ENCODE measurements around the gene FAM53A. TPM values are rescaled to one million over a fixed set of nuclear protein-coding genes. Genes with fewer than 3 reads are reported as not detected.
"Not testable (repeated sequence)": the region's sequence is repeated elsewhere in the genome, so short reads cannot be mapped to it uniquely, and the experiment has no call there.

Gene FAM53A
- total RNA-seq, 1 donor from 2014 or later = 3.3 TPM

DNA sequence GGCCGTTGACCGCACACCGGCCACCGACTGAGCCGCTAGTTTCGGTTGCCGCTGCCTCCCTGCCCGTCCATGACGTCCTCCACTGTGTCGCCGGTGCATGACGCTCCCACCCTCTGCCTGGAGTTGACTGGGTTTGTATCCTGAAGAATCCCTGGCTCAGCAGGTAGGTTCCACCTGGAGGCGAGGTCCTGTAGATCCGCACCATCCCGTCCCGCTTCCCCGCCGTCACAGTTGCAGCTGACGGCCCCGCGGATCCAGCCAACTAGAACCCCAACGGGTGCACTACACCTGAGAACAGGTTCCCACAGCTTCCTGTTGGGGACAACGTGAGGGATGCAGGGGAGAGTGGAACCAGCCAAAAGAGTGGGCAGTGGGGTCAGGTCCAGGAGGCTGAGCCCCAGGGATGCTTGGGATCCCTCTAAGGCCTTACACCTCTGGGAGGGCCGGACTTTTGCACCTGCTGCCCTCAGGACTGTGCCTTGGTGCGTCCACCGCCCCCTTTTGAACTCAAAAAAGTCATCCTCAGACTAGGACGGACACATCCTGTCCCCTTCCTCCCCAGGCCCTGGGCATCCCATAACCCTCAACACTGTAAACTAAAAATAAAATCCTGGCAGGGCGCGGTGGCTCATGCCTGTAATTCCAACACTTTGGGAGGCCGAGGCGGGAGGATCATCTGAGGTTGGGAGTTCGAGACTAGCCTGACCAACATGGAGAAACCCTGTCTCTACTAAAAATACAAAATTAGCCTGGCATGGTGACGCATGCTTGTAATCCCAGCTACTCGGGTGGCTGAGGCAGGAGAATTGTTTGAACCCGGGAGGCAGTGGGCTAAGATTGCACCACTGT lies 29.1 kb upstream of the FAM53A start:
- Mint-ChIP-seq H3K4me1 (ENCODE audit: low read depth) (peaks cover 44% of the 10 kb centered on the region), H3K27ac (peak overlapping the region; percentile 97), H3K27me3 (ENCODE audit: low read depth) (no peaks in the 10 kb centered on the region), H3K9me3 (no peaks in the 10 kb centered on the region), H3K36me3 (ENCODE audit: low read depth) (peaks cover 52% of the 10 kb centered on the region), H3K4me3 (ENCODE audit: low read depth) (peak overlapping the region; percentile 99)
- no peak for DNase-seq (ENCODE audit: low spot score)
- intact Hi-C loops (cut with micrococcal nuclease) = loop anchor here (2.0 to 10.0 kb wide), 4 partner anchors 160 to 1362 kb away; partner anchors contain the start of genes HTT, HTT-AS, RNF4 and UVSSA

DNA sequence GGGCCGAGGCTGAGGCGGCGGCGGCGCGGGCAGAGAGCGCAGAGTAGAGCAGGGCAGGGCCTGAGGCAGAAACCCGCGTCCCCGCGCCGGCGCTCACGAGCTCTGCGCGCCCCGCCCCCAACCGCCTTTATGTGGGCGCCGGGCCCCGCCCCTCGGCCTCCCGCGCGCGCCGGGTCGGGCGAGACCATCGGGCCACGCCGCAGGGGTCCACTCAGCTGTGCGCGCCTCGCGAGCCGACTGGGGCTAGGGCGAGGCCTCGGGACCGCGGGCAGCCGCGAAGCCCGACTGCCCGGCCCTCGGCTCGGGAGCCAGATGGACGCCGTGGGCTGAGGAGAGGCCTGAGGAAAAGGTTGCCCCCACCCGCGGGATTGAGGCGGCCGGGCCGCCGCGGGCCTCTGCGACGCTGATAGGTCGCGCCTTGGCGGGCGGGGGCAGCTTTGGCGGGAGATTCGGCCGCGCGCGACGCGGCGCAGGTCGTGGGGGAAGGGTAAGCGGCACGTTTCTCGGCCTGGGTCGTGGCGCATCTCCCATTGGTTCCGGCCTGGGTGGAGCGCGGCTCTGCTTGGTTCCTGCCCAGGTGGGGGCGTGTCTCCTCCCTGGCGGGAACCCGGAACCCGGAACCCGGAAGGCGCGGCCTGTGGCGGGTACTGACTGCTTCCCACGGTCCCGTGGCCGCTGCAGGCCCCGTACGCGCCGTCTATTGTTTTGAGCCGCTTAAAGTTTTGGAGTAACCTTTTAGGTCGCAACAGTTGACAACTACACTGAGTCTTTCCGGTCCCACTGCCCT lies 28.3 kb upstream of the FAM53A start, which contains the start of gene SLBP:
Gene SLBP, minus strand, starts transcription at position 104 of the 787 bp plus-strand sequence. CDS start 131 bp downstream, outside the sequence.
- H3K9me3 Mint-ChIP-seq = no peaks in the 10 kb centered on the region
- intact Hi-C loops (cut with micrococcal nuclease) = loop anchor here (1.0 to 10.0 kb wide), 8 partner anchors 9 to 1362 kb away; partner anchors contain the start of genes FAM53A, HTT, HTT-AS and LETM1
- peaks cover 55% of the 10 kb centered on the region for H3K36me3 Mint-ChIP-seq (ENCODE audit: low read depth)

DNA sequence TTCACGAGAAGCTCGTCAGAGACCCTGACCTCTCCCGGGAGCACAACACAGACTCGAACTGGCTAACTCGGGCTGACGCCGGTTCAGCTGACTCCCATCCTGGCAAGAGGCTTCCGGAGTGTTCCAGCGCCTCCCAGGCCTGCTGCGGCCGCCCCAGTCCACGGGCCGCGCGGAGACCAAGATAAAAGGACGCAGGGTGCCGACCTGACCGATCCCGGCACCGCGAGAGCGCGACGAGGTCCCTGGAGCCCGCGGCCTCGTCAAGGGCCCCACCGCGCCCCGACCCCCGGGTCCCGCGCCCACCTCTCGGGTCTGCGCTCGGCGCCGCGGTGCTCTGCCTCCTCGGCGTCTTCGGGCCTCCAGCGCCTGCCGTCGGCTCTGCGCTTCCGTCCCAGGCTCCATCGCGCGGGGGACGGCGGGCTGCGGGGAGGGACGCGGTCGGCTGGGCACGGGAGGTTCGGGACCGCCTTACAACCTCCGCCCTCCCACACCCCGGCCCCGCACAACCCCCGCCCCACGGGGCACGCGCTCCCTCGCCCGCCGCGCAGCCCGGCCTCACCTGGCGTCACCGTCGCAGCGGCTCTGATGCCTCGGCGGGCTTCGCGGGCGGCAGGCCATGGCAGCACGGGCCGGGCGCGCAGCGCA lies 27.6 kb upstream of the FAM53A start:
- intact Hi-C loops (cut with micrococcal nuclease) = loop anchor here (1.0 to 10.0 kb wide), 8 partner anchors 10 to 1363 kb away; partner anchors contain the start of genes FAM53A, HTT, HTT-AS and LETM1
- H3K36me3 Mint-ChIP-seq (ENCODE audit: low read depth) = peaks cover 54% of the 10 kb centered on the region

More for the DNA sequence above, 28.3 kb upstream of the FAM53A start, which contains the start of gene SLBP:
- Mint-ChIP-seq H3K27ac (peak within 1 kb of the TSS; percentile 97), H3K4me1 (ENCODE audit: low read depth) (peaks cover 47% of the 10 kb centered on the region), H3K27me3 (ENCODE audit: low read depth) (no peaks in the 10 kb centered on the region), H3K4me3 (ENCODE audit: low read depth) (peak within 1 kb of the TSS; percentile 99)
- DNase-seq (ENCODE audit: low spot score) = peak; percentile 99

DNA sequence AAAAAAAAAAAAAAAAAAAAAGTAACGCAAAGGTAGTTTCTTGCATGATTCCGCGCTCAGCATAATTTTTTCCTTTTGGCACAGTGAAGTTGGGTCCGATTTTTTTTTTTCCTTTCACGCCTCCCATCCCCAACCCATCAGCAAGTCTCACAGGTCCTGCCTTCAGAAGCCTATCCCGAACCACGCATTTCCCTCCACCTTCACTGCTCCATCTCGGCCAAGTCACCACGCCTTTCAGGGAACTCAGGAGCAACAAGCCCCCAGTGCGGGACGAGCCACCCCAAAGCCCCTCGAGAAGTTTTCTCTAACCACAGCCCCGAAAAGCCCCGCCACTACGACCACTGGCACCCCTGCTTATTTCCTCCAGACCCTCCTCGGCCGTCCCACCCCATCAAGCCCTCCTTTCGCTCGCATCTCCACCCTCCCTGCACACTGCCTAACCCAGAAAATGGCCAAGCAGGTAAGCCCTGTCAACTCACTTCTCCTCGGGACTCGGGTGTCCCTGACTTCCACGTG lies 27.0 kb upstream of the FAM53A start:
- Mint-ChIP-seq H3K27ac (peak overlapping the region; percentile 79), H3K36me3 (ENCODE audit: low read depth) (peaks cover 59% of the 10 kb centered on the region), H3K27me3 (ENCODE audit: low read depth) (no peaks in the 10 kb centered on the region), H3K4me3 (ENCODE audit: low read depth) (peak overlapping the region; percentile 90), H3K9me3 (no peaks in the 10 kb centered on the region), H3K4me1 (ENCODE audit: low read depth) (peaks cover 51% of the 10 kb centered on the region)
- no peak for DNase-seq (ENCODE audit: low spot score)
- intact Hi-C loops (cut with micrococcal nuclease) = loop anchor here (5.0 to 10.0 kb wide), 3 partner anchors 364 to 1364 kb away; partner anchors contain the start of genes HTT, HTT-AS, RNF4 and UVSSA

More for the DNA sequence above, 27.6 kb upstream of the FAM53A start:
- Mint-ChIP-seq H3K9me3 (no peaks in the 10 kb centered on the region), H3K4me1 (ENCODE audit: low read depth) (peaks cover 47% of the 10 kb centered on the region), H3K4me3 (ENCODE audit: low read depth) (peak overlapping the region; percentile 90), H3K27ac (peak overlapping the region; percentile 79), H3K27me3 (ENCODE audit: low read depth) (no peaks in the 10 kb centered on the region)
- no peak for DNase-seq (ENCODE audit: low spot score)

DNA sequence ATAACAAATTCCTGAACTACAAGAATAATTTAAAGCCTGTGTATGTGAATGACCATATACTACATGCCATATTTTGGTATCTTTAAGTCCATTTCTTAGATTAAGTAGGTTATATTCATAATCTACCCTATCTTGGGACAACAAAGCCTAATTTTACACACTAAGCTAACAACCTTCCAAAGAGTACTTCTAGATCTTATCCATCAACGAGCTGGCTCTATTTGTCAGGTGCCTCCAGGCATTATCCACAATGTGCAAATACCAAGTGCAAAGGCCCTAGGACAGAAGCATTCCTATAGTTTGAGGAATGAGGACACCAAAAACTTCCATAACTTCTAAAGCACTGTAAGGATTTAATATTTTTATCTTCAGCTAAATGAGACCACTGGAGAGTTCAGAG lies 24.5 kb upstream of the FAM53A start:
- intact Hi-C loops (cut with micrococcal nuclease) = no loop called here
- Mint-ChIP-seq H3K36me3 (ENCODE audit: low read depth) (peaks cover 66% of the 10 kb centered on the region), H3K27me3 (ENCODE audit: low read depth) (no peaks in the 10 kb centered on the region), H3K27ac (no peak overlapping the region), H3K4me3 (ENCODE audit: low read depth) (peak overlapping the region; percentile 1), H3K9me3 (no peaks in the 10 kb centered on the region), H3K4me1 (ENCODE audit: low read depth) (peaks cover 48% of the 10 kb centered on the region)
- no peak for DNase-seq (ENCODE audit: low spot score)

DNA sequence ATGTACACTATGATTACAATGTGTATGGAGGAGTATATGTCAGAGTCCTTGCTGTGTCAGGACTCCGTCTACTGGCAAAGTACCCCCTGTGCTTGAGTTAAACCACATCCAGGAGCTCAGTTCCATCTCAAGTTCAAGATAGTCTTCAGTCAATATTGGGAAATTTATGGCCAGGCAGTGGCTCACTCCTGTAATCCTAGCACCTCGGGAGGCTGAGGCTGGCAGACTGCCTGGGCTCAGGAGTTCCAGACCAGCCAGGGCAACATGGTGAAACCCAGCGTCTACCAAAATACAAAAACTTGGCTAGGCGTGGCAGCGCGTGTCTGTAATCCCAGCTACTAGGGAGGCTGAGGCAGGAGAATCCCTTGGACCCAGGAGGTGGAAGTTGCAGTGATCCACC lies 22.2 kb upstream of the FAM53A start:
- H3K36me3 Mint-ChIP-seq (ENCODE audit: low read depth) = peaks cover 74% of the 10 kb centered on the region
- H3K27me3 Mint-ChIP-seq (ENCODE audit: low read depth) = no peaks in the 10 kb centered on the region
- H3K4me3 Mint-ChIP-seq (ENCODE audit: low read depth) = no peak overlapping the region
- peaks cover 60% of the 10 kb centered on the region for H3K4me1 Mint-ChIP-seq (ENCODE audit: low read depth)
- no peak for DNase-seq (ENCODE audit: low spot score)
- intact Hi-C loops (cut with micrococcal nuclease) = no loop called here
- no peaks in the 10 kb centered on the region for H3K9me3 Mint-ChIP-seq
- no peak overlapping the region for H3K27ac Mint-ChIP-seq

DNA sequence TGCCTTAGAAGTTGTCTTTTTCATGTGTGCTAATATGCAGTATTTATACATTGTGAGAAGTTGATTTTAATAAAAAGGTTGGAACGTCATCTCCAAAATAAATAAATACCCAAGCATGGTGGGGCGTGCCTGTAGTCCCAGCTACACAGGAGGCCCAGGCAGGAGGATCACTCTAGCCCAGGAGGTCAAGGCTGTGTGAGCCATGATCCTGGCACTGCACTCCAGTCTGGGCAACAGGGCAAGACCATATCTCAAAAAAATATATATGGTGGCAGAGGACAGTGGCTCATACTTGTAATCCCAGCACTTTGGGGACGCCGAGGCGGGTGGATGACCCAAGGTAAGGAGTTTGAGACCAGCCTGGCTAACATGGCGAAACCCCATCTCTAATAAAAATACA lies 21.6 kb upstream of the FAM53A start:
- DNase-seq (ENCODE audit: low spot score) = no peak
- intact Hi-C loops (cut with micrococcal nuclease) = no loop called here
- Mint-ChIP-seq H3K36me3 (ENCODE audit: low read depth) (peaks cover 69% of the 10 kb centered on the region), H3K27me3 (ENCODE audit: low read depth) (no peaks in the 10 kb centered on the region), H3K27ac (no peak overlapping the region), H3K4me1 (ENCODE audit: low read depth) (peaks cover 56% of the 10 kb centered on the region), H3K9me3 (no peaks in the 10 kb centered on the region), H3K4me3 (ENCODE audit: low read depth) (no peak overlapping the region)

DNA sequence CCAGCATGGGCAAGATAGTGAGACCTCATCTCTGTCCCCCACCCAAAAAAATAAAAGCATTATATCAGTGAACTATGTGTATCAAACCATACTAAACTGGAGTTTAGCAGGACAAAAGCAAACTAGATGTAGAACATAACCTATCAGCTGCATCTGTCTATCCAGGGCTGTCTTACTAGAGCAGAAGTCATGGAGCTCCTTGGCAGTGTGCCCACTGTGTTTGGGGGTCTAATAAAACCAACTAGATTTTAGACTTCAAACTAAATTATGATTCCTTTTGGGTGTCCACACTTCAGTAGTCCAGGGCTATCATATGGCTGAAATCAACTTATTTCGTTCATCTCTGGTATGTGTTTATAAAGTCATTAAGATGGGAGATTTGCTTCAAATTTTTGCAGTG lies 19.8 kb upstream of the FAM53A start:
- Mint-ChIP-seq H3K36me3 (ENCODE audit: low read depth) (peaks cover 68% of the 10 kb centered on the region), H3K4me1 (ENCODE audit: low read depth) (peaks cover 45% of the 10 kb centered on the region), H3K9me3 (no peaks in the 10 kb centered on the region), H3K4me3 (ENCODE audit: low read depth) (no peak overlapping the region), H3K27ac (no peak overlapping the region), H3K27me3 (ENCODE audit: low read depth) (no peaks in the 10 kb centered on the region)
- intact Hi-C loops (cut with micrococcal nuclease) = no loop called here
- no peak for DNase-seq (ENCODE audit: low spot score)

DNA sequence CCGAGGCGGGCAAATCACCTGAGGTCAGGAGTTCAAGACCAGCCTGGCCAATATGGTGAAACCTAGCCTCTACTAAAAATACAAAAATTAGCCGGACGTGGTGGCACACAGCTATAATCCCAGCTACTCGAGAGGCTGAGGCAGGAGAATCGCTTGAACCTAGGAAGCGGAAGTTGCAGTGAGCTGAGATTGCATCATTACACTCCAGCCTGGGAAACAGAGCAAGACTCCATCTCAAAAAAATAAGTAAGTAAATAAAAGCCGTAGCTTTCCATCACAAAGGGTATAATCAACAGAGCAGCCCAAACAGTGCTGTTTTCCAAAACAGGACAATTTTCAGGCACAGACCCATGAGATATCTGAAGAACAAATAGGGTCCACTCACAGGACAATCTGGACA lies 17.6 kb upstream of the FAM53A start:
- H3K36me3 Mint-ChIP-seq (ENCODE audit: low read depth) = peaks cover 66% of the 10 kb centered on the region
- H3K9me3 Mint-ChIP-seq; H3K4me3 Mint-ChIP-seq (ENCODE audit: low read depth); intact Hi-C loops (cut with micrococcal nuclease); H3K27me3 Mint-ChIP-seq (ENCODE audit: low read depth); DNase-seq (ENCODE audit: low spot score); H3K27ac Mint-ChIP-seq: not testable (repeated sequence)
- peaks cover 34% of the 10 kb centered on the region for H3K4me1 Mint-ChIP-seq (ENCODE audit: low read depth)

DNA sequence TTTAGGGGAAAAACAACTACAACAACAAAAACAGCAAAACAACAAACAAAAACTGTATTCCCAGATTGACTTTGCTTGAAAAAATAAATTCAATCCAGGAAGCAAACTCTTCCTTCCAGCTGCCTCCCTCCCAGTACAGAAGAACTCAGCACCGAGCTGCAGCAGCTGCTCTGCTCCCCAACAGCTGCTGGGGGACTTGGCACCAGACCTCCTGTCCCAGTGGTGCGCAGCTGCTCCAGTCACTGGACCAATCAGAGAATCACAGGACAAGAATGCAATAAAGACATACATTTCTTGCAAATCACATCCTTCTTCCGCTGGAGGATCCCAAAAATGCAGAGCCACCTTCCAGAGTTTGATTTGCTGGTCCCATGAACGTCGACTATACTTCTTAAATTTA lies 11.8 kb upstream of the FAM53A start:
- H3K27me3 Mint-ChIP-seq (ENCODE audit: low read depth) = no peaks in the 10 kb centered on the region
- intact Hi-C loops (cut with micrococcal nuclease) = no loop called here
- H3K4me1 Mint-ChIP-seq (ENCODE audit: low read depth) = peaks cover 7% of the 10 kb centered on the region
- no peaks in the 10 kb centered on the region for H3K9me3 Mint-ChIP-seq
- H3K4me3 Mint-ChIP-seq (ENCODE audit: low read depth) = no peak overlapping the region
- peaks cover 72% of the 10 kb centered on the region for H3K36me3 Mint-ChIP-seq (ENCODE audit: low read depth)
- DNase-seq (ENCODE audit: low spot score) = no peak
- no peak overlapping the region for H3K27ac Mint-ChIP-seq

DNA sequence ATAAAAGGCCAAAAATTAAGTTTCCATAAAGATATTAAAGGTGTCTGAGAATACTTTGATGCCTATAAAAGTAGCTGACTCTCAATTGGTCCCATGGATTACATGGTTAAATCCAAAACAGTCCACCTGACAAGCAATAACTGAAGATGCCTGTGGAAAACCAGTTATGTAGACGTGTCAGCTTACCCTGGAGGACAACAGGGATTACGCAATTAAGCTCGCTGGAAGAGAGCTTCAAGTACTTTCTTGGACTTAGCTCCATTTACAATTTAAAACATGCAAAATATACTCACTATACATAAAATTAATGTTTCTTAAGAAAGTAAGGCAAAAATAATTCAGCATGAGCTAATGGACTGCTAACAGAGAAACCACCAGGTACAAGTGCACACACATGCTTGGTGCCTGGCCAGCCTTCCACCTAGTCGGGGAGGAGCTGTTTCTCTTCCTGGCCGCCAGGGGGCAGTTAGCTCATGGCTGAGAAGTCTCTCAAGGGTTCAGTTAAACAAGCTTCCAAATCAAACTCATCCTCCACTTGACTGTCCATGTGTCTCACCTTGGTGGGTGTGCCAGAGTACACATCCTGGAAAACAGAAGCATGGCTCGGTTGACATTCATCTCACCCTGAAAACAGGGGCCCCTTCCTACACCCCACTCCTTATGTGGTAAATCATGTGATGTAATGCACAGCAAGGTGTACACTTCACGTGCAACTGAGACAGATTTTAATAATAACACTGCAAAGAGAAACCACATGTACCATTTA lies 9.2 kb upstream of the FAM53A start:
- intact Hi-C loops (cut with micrococcal nuclease) = loop anchor here (1.0 kb wide), 2 partner anchors 19 to 33 kb away; partner anchors contain the start of gene SLBP
- H3K4me3 Mint-ChIP-seq (ENCODE audit: low read depth) = no peak overlapping the region
- no peaks in the 10 kb centered on the region for H3K9me3 Mint-ChIP-seq
- H3K27me3 Mint-ChIP-seq (ENCODE audit: low read depth) = no peaks in the 10 kb centered on the region
- DNase-seq (ENCODE audit: low spot score) = peak; percentile 68
- H3K36me3 Mint-ChIP-seq (ENCODE audit: low read depth) = peaks cover 70% of the 10 kb centered on the region
- peak overlapping the region; percentile 58 for H3K27ac Mint-ChIP-seq
- H3K4me1 Mint-ChIP-seq (ENCODE audit: low read depth) = peaks cover 6% of the 10 kb centered on the region

All from activated T-helper 2 cell treated with anti-CD3 and anti-CD28 coated beads, Interferon-gamma antibody, Interleukin-2, Interleukin-4, amounts not matched to agents 10 μg/mL and 5 μg/mL and 100 μg/mL, durations not matched to agents 14 hours and 24 hours and 36 hours (primary cell).